ENCODE data around the gene PSMA2. TPM values are rescaled to one million over a fixed set of nuclear protein-coding genes. Genes with fewer than 3 reads are reported as not detected.

Gene PSMA2
- total and polyA plus RNA-seq, 2 donors (not counting 3 experiments of a cell fraction or from before 2014, with no cell fraction given), result 107 to 118 TPM

GRCh38 chr7:42910306-42910705 is 21.7 kb downstream of the PSMA2 start:
- ChIA-PET CTCF (interaction anchor here (1.0 to 1.8 kb wide), 3 partner anchors 9 to 31 kb away, joined by 3 to 4 read pairs (median 3); partner anchors contain the start of genes MRPL32 and PSMA2), POLR2A (no interaction called here)
- no peak overlapping the region for H3K4me2 ChIP-seq (ENCODE audit: insufficient read depth, low read length)
- H3K79me2 ChIP-seq (ENCODE audit: control insufficient read depth, insufficient read depth, low read length), result no peaks in the 10 kb centered on the region
- FAIRE-seq (no peak), DNase-seq (ENCODE audit: low read depth, low spot score) (no peak)
- dilution Hi-C loops (cut with MboI; ENCODE audit: extremely low pct_ligation_motif_present, low sequenced_read_pairs), result no loop called here
- H3K9me3 ChIP-seq (replicated peaks; ENCODE audit: control insufficient read depth, insufficient read depth, low read length), result no peaks in the 10 kb centered on the region
- BruUV-seq (replicated peaks), result no TSS peak
- no peak overlapping the region for H2AFZ ChIP-seq (ENCODE audit: low read depth, low read length)
- H4K20me1 ChIP-seq (replicated peaks; ENCODE audit: control insufficient read depth, extremely low read depth, insufficient read depth, low read length), result no peaks in the 10 kb centered on the region
- TF ChIP-seq POLR2A (IDR thresholded peaks at IDR 0.05; ENCODE audit: low read depth, low read length), result no peak
- TF ChIP-seq JUN (IDR thresholded peaks at IDR 0.05; ENCODE audit: borderline replicate concordance, insufficient read depth, insufficient read length, low read depth), result no peak
- TF ChIP-seq EZH2 (IDR thresholded peaks at IDR 0.05; ENCODE audit: borderline replicate concordance, low read depth, low read length, severe bottlenecking), result no peak
- TF ChIP-seq FOS (IDR thresholded peaks at IDR 0.05; ENCODE audit: borderline replicate concordance, insufficient read depth, low read length), result no peak
- TF ChIP-seq CTCF (IDR thresholded peaks at IDR 0.05; ENCODE audit: extremely low read depth in 1 of 2, insufficient read depth in 1 of 2, low read depth in 1 of 2, low read length in 2 of 2), result no peak
- TF ChIP-seq GATA2 (IDR thresholded peaks at IDR 0.05; ENCODE audit: insufficient read depth, insufficient read length, low read depth, low read length), result no peak
- no peak for TF ChIP-seq MYC (IDR thresholded peaks at IDR 0.05; ENCODE audit: low read depth, low read length)
- intact Hi-C loops (cut with micrococcal nuclease), result loop anchor here (2.0 kb wide), 1 partner anchor 674 kb away; the partner anchor contains the start of gene GLI3
- H3K27ac ChIP-seq (ENCODE audit: insufficient read depth, low read depth, low read length), result no peak overlapping the region
- H3K9me1 ChIP-seq (replicated peaks; ENCODE audit: control insufficient read depth, extremely low read depth, insufficient read depth, low read length), result no peaks in the 10 kb centered on the region
- no peaks in the 10 kb centered on the region for H3K27me3 ChIP-seq (ENCODE audit: control insufficient read depth in 2 of 2, insufficient read depth in 2 of 2, low read length in 2 of 2)
- H3K4me3 ChIP-seq (replicated peaks in 1 of 3; ENCODE audit: insufficient read depth in 1 of 3, low read depth in 1 of 3, low read length in 3 of 3), result no peak overlapping the region
- peaks cover 30% of the 10 kb centered on the region for H3K4me1 ChIP-seq (ENCODE audit: control insufficient read depth, extremely low read depth, insufficient read depth, low read length)
- no peaks in the 10 kb centered on the region for H3K36me3 ChIP-seq (ENCODE audit: control insufficient read depth in 2 of 2, extremely low read depth in 1 of 2, insufficient read depth in 2 of 2, low read length in 2 of 2)
- no peak overlapping the region for H3K9ac ChIP-seq (replicated peaks; ENCODE audit: extremely low read depth, insufficient read depth, low read length)
